Fibroblast of the aortic adventitia (primary cell): Measurements from ENCODE around the gene YPEL1. TPM values are rescaled to one million over a fixed set of nuclear protein-coding genes. Genes with fewer than 3 reads are reported as not detected.
"Not testable (repeated sequence)": the region's sequence is repeated elsewhere in the genome, so short reads cannot be mapped to it uniquely, and the experiment has no call there.

Source experiments
- DNase-seq: peaks from one replicate; pipeline ENCODE4 v3.0.0-alpha.2; 2010; ENCODE audit warnings: low read depth
- H3K4me3 ChIP-seq: 2 replicates; pipeline ENCODE4 v1.5.1; 2011; ENCODE audit warnings: low read depth, mild to moderate bottlenecking, control low read depth, low read length, moderate library complexity
- CTCF ChIP-seq: IDR thresholded peaks from 2 replicates; pipeline ENCODE4 v1.5.1; 2011; ENCODE audit warnings: mild to moderate bottlenecking, low read length, control low read depth, inconsistent platforms; ENCODE audit not compliant: insufficient read depth
- total RNA-seq: library from RNA; depleted of rRNA; stranded (reverse); fragments of >200 nt; gene quantifications from 2 replicates; pipeline ENCODE4 v1.2.3, GENCODE V29; 2012; ENCODE audit warnings: low replicate concordance

The YPEL1 gene
- total RNA-seq, 1 donor, result 1.3 TPM

- no peak overlapping the region for H3K4me3 ChIP-seq
- TF ChIP-seq CTCF, result no peak
- no peak for DNase-seq
Measured at GRCh38 chr22:21683401-21683811, 52.2 kb downstream of the YPEL1 start.

- H3K4me3 ChIP-seq, result no peak overlapping the region
- no peak for DNase-seq
- no peak for TF ChIP-seq CTCF
Measured at GRCh38 chr22:21682385-21683175, 53.0 kb downstream of the YPEL1 start.

GRCh38 chr22:21681566-21682370 lies 53.8 kb downstream of the YPEL1 start:
- H3K4me3 ChIP-seq, result no peak overlapping the region
- DNase-seq, result no peak
- TF ChIP-seq CTCF, result no peak

GRCh38 chr22:21680830-21681565 lies 54.6 kb downstream of the YPEL1 start:
- no peak for TF ChIP-seq CTCF
- DNase-seq, result no peak
- H3K4me3 ChIP-seq, result no peak overlapping the region

- no peak for DNase-seq
- no peak overlapping the region for H3K4me3 ChIP-seq
- TF ChIP-seq CTCF, result no peak
Measured at GRCh38 chr22:21679383-21679782, 56.2 kb downstream of the YPEL1 start.

GRCh38 chr22:21678842-21679241 lies 56.8 kb downstream of the YPEL1 start:
- DNase-seq, H3K4me3 ChIP-seq: not testable (repeated sequence)
